ENCODE measurements around the gene FYB1. TPM values are rescaled to one million over a fixed set of nuclear protein-coding genes. Genes with fewer than 3 reads are reported as not detected.

The FYB1 gene
- total and polyA plus RNA-seq, 2 of the 4 experiments (the other 2 are of a cell fraction) = not detected

- Histone ChIP-seq H3K9me3 (ENCODE audit: control insufficient read depth, insufficient read depth, low read length) (no peaks in the 10 kb centered on the region), H4K5ac (ENCODE audit: low read depth, low read length) (no peak overlapping the region), H4K8ac (ENCODE audit: low read depth in 2 of 2, low read length in 2 of 2) (0 out of 4 replicates have a peak overlapping the region, but pooled peaks have one; percentile 52 to 57), H3K9me1 (ENCODE audit: insufficient read depth, low read length) (no peaks in the 10 kb centered on the region), H3K27me3 (ENCODE audit: control insufficient read depth, insufficient read depth, low read length) (no peaks in the 10 kb centered on the region), H2BK120ac (ENCODE audit: low read depth, low read length) (peak overlapping the region; percentile 71), H3K23ac (ENCODE audit: low read depth, low read length) (no peak overlapping the region), H3K9ac (ENCODE audit: low read depth, low read length) (no peak overlapping the region), H3K79me1 (ENCODE audit: low read depth in 1 of 2, low read length in 2 of 2) (no peaks in the 10 kb centered on the region), H2BK20ac (ENCODE audit: low read depth, low read length) (peak overlapping the region; percentile 31; the same call in 1 of the 2 replicates), H3K27ac (ENCODE audit: insufficient read depth, low read length) (no peak overlapping the region), H2BK15ac (ENCODE audit: low read depth, low read length) (peak overlapping the region; percentile 28; the same call in 2 of the 3 replicates), H4K91ac (ENCODE audit: insufficient read depth, low read depth, low read length) (no peak overlapping the region), H3K4me1 (ENCODE audit: control insufficient read depth, insufficient read depth, low read length) (peaks cover 4% of the 10 kb centered on the region; the same call in 1 of the 2 replicates), H3K14ac (replicated peaks; ENCODE audit: low read depth, low read length) (peak overlapping the region; percentile 70; the same call in 1 of the 2 replicates), H3K4me2 (ENCODE audit: low read depth, low read length) (no peak overlapping the region), H3K4me3 (ENCODE audit: insufficient read depth, low read depth, low read length) (no peak overlapping the region), H3K4ac (ENCODE audit: low read depth, low read length) (peak overlapping the region; percentile 36; the same call in 1 of the 2 replicates), H2AFZ (replicated peaks; ENCODE audit: low read length, poor library complexity) (no peak overlapping the region), H3K18ac (ENCODE audit: low read depth, low read length) (peak overlapping the region; percentile 40; the same call in 1 of the 2 replicates), H3K56ac (ENCODE audit: extremely low read depth, insufficient read depth, low read length) (peak overlapping the region; percentile 19; the same call in 1 of the 2 replicates), H2AK5ac (ENCODE audit: low read depth, low read length) (0 out of 2 replicates have a peak overlapping the region, but pooled peaks have one; percentile 20), H2BK5ac (ENCODE audit: low read depth, low read length, poor library complexity, severe bottlenecking) (peak overlapping the region; percentile 18), H2AK9ac (replicated peaks; ENCODE audit: low read depth, low read length, poor library complexity) (no peak overlapping the region), H3K36me3 (ENCODE audit: control insufficient read depth, insufficient read depth, low read length) (no peaks in the 10 kb centered on the region), H4K20me1 (ENCODE audit: insufficient read depth, low read length) (no peaks in the 10 kb centered on the region)
- intact Hi-C loops (cut with micrococcal nuclease) (no loop called here), dilution Hi-C loops (cut with HindIII; ENCODE audit: low sequenced_read_pairs, unreplicated experiment) (no loop called here), in situ Hi-C loops (cut with MboI; ENCODE audit: low sequenced_read_pairs) (no loop called here)
- POLR2A ChIA-PET (ENCODE audit: unreplicated experiment) = no interaction called here
- TF ChIP-seq RCOR1 (IDR thresholded peaks at IDR 0.05; ENCODE audit: insufficient replicate concordance, low read length) (no peak), USF2 (IDR thresholded peaks at IDR 0.05; ENCODE audit: low read depth, low read length) (no peak), SMC3 (IDR thresholded peaks at IDR 0.05; ENCODE audit: low read depth, low read length) (no peak), CTCF (conservative IDR thresholded peaks at IDR 0.05; ENCODE audit: low read depth, low read length) (peak; percentile 11; the same call in 1 of the 2 replicates), RFX5 (IDR thresholded peaks at IDR 0.05; ENCODE audit: low read depth, low read length) (no peak), FOS (IDR thresholded peaks at IDR 0.05; ENCODE audit: low read depth, low read length) (no peak)
- no TSS peak for BruUV-seq (replicated peaks)
- ATAC-seq (ENCODE audit: low read depth) = peak; percentile 37; the same call in 1 of the 2 replicates
- CTCF ChIA-PET = no interaction called here
- whole genome bisulfite sequencing, 2 experiments (ENCODE audit: extremely low coverage in 2 of 2, insufficient read length in 1 of 2) = 65% methylated on average over 3 of the region's 9 CpGs; no CpG with 5 or more reads in 1 of the 2 experiments
- DNase-seq = no peak
Measured at GRCh38 chr5:39137819-39138451, 81.4 kb downstream of the FYB1 start.
